Hepatocyte (in vitro differentiated cells): Measurements from ENCODE around the gene ZNF512B. TPM values are rescaled to one million over a fixed set of nuclear protein-coding genes. Genes with fewer than 3 reads are reported as not detected.

Source experiments
- DNase-seq: peaks from one replicate; pipeline ENCODE4 v3.0.0-alpha.2; 2016; ENCODE audit warnings: low spot score
- H2AFZ ChIP-seq: fragments of 200-600 bp; sonication (generic); 2 replicates; pipeline ENCODE4 v1.6.0; 2016; ENCODE audit warnings: antibody characterized with exemption, mild to moderate bottlenecking
- H3K27ac ChIP-seq: fragments of 200-600 bp; sonication (generic); 2 replicates; pipeline ENCODE4 v1.5.1; 2016; ENCODE audit warnings: mild to moderate bottlenecking
- H3K27me3 ChIP-seq: fragments of 200-600 bp; sonication (generic); 2 replicates; pipeline ENCODE4 v1.6.1; 2016
- H3K36me3 ChIP-seq: fragments of 200-600 bp; sonication (generic); replicated peaks from 2 replicates; pipeline ENCODE4 v1.5.1; 2016; ENCODE audit warnings: low read depth; ENCODE audit not compliant: insufficient read depth
- H3K4me1 ChIP-seq: fragments of 200-600 bp; sonication (generic); 2 replicates; pipeline ENCODE4 v1.5.1; 2016; ENCODE audit warnings: mild to moderate bottlenecking, moderate library complexity; ENCODE audit not compliant: insufficient read depth
- H3K4me2 ChIP-seq: fragments of 200-600 bp; sonication (generic); 2 replicates; pipeline ENCODE4 v1.6.0; 2016
- H3K4me3 ChIP-seq: fragments of 200-600 bp; sonication (generic); 2 replicates; pipeline ENCODE4 v1.5.1; 2016; ENCODE audit warnings: mild to moderate bottlenecking
- H3K79me2 ChIP-seq: fragments of 200-600 bp; sonication (generic); 2 replicates; pipeline ENCODE4 v1.6.0; 2017; ENCODE audit warnings: mild to moderate bottlenecking
- H3K9me2 ChIP-seq: fragments of 200-600 bp; sonication (generic); replicated peaks from 2 replicates; pipeline ENCODE4 v1.6.0; 2017; ENCODE audit warnings: mild to moderate bottlenecking; ENCODE audit not compliant: insufficient read depth
- H3K9me3 ChIP-seq: fragments of 200-600 bp; sonication (generic); 2 replicates; pipeline ENCODE4 v1.5.1; 2016; ENCODE audit warnings: low read depth, mild to moderate bottlenecking
- H4K20me1 ChIP-seq: fragments of 200-600 bp; sonication (generic); 2 replicates; pipeline ENCODE4 v1.6.0; 2016; ENCODE audit warnings: mild to moderate bottlenecking; ENCODE audit not compliant: insufficient read depth, poor library complexity, severe bottlenecking
- EZH2 ChIP-seq: fragments of 200-600 bp; sonication (generic); IDR thresholded peaks from 2 replicates; pipeline ENCODE4 v1.6.1; 2016; ENCODE audit warnings: antibody characterized with exemption, mild to moderate bottlenecking, borderline replicate concordance
- EZH2phosphoT487 ChIP-seq: fragments of 200-600 bp; sonication (generic); IDR thresholded peaks from one replicate; pipeline ENCODE4 v1.6.1; 2018; ENCODE audit warnings: antibody characterized with exemption, mild to moderate bottlenecking, low read depth, moderate library complexity; ENCODE audit not compliant: unreplicated experiment, severe bottlenecking
- WGBS: methylation state at CpG from one replicate; pipeline ENCODE4 v1.1.6; 2016; ENCODE audit warnings: low lambda C conversion rate; ENCODE audit errors: missing lambda C conversion rate; 5-methylcytosine and 5-hydroxymethylcytosine counted together
- polyA plus RNA-seq: library from polyadenylated mRNA; unstranded; fragments of >200 nt; fragmentation: Nextera tagmentation; extraction: Ambion mirVana; gene quantifications from 2 replicates; pipeline ENCODE4 v1.2.1, GENCODE V29; 2016
- total RNA-seq: library from RNA; depleted of rRNA; stranded (reverse); fragments of >200 nt; gene quantifications from 2 replicates; pipeline ENCODE4 v1.2.3, GENCODE V29; 2014
- TF ChIP-seq, protein P1 (sequence below): fragments of 200-600 bp; sonication (generic); IDR thresholded peaks from 2 replicates; pipeline ENCODE4 v1.5.1; 2016; ENCODE audit warnings: antibody characterized with exemption, mild to moderate bottlenecking; ENCODE audit not compliant: poor library complexity

The ZNF512B gene
- total and polyA plus RNA-seq, 2 experiments from 2014 or later, result 10.1 to 13.5 TPM

GRCh38 chr20:63964412-63964811 is 5.3 kb downstream of the ZNF512B start:
- Histone ChIP-seq H3K4me1 (peaks cover 7% of the 10 kb centered on the region), H3K9me3 (no peaks in the 10 kb centered on the region), H2AFZ (no peak overlapping the region), H3K79me2 (peaks cover 12% of the 10 kb centered on the region), H3K9me2 (no peaks in the 10 kb centered on the region), H3K4me2 (no peak overlapping the region), H3K36me3 (no peaks in the 10 kb centered on the region), H3K27me3 (no peaks in the 10 kb centered on the region), H3K4me3 (no peak overlapping the region), H4K20me1 (no peaks in the 10 kb centered on the region), H3K27ac (no peak overlapping the region)
- DNase-seq, result no peak
- TF ChIP-seq EZH2phosphoT487 (no peak), EZH2 (no peak)
- WGBS, result 98% methylated on average over 15 of the region's 16 CpGs

DNA sequence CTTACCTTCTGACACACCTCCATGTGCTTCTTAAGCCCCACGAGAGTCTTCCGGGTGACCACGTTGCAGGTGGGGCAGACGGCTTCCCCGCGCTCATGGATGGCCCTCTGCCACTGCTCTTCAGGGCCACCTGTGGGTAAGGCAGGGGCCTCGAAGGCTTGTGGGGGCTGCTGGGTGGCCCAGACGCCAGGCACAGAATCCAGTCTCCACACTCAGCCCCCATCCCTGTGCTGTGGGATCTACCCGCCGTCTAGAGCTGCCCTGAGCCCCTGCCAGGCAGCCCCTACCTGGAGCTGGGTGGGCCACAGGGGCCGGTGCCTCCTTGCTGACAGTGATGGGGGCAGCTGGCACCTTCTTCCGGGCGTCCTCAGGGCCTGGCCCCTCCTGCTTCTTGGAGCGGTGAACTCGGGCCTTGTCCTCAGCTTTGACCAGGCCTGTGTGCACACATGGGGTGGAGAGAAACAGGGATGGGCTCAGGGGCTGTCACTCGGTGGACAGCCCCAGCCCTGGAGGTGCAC is 5.9 kb downstream of the ZNF512B start:
- Histone ChIP-seq H3K36me3 (no peaks in the 10 kb centered on the region), H3K4me2 (no peak overlapping the region), H3K27me3 (no peaks in the 10 kb centered on the region), H2AFZ (no peak overlapping the region), H3K9me3 (no peaks in the 10 kb centered on the region), H3K27ac (no peak overlapping the region), H3K4me3 (no peak overlapping the region), H3K4me1 (peaks cover 5% of the 10 kb centered on the region), H3K9me2 (no peaks in the 10 kb centered on the region), H3K79me2 (peaks cover 9% of the 10 kb centered on the region), H4K20me1 (no peaks in the 10 kb centered on the region)
- no peak for DNase-seq
- 96% methylated on average over 16 of the region's 16 CpGs for WGBS
- TF ChIP-seq EZH2 (no peak), EZH2phosphoT487 (no peak)

DNA sequence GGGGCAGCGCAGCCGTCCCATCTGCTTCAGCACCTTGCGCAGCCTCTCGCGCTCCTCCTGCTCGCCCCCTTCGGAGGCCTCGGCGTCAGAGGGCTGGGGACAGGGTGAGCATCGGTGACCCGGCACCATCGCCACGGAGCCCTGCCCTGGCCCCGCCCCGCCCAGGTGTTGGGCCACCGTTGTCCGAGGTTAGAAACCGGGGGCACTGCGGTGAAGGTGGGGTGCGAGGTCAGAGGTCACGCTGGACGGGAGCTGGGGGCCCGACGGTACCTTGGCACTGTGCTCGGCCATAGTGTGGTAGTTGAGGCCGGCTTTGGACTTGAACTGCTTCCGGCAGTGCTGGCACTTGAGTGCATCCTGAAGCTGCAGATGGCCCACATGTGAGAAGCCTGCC is 6.4 kb downstream of the ZNF512B start:
- WGBS, result 94% methylated on average over 18 of the region's 27 CpGs
- Histone ChIP-seq H3K79me2 (peaks cover 4% of the 10 kb centered on the region), H4K20me1 (no peaks in the 10 kb centered on the region)

GRCh38 chr20:63962426-63963347 is 7.0 kb downstream of the ZNF512B start:
- Histone ChIP-seq H3K36me3 (no peaks in the 10 kb centered on the region), H3K4me3 (no peak overlapping the region), H2AFZ (no peak overlapping the region), H3K4me2 (no peak overlapping the region), H3K9me3 (no peaks in the 10 kb centered on the region), H3K79me2 (no peaks in the 10 kb centered on the region), H3K27ac (no peak overlapping the region), H3K4me1 (no peaks in the 10 kb centered on the region), H3K27me3 (no peaks in the 10 kb centered on the region), H4K20me1 (no peaks in the 10 kb centered on the region), H3K9me2 (no peaks in the 10 kb centered on the region)
- 97% methylated on average over 51 of the region's 61 CpGs for whole genome bisulfite sequencing
- DNase-seq, result no peak
- TF ChIP-seq, protein P1, sequence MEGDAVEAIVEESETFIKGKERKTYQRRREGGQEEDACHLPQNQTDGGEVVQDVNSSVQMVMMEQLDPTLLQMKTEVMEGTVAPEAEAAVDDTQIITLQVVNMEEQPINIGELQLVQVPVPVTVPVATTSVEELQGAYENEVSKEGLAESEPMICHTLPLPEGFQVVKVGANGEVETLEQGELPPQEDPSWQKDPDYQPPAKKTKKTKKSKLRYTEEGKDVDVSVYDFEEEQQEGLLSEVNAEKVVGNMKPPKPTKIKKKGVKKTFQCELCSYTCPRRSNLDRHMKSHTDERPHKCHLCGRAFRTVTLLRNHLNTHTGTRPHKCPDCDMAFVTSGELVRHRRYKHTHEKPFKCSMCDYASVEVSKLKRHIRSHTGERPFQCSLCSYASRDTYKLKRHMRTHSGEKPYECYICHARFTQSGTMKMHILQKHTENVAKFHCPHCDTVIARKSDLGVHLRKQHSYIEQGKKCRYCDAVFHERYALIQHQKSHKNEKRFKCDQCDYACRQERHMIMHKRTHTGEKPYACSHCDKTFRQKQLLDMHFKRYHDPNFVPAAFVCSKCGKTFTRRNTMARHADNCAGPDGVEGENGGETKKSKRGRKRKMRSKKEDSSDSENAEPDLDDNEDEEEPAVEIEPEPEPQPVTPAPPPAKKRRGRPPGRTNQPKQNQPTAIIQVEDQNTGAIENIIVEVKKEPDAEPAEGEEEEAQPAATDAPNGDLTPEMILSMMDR, result no peak
- TF ChIP-seq EZH2phosphoT487 (no peak), EZH2 (no peak)

More for the DNA sequence above, 6.4 kb downstream of the ZNF512B start:
- Histone ChIP-seq H3K27ac (no peak overlapping the region), H3K36me3 (no peaks in the 10 kb centered on the region), H3K4me3 (no peak overlapping the region), H3K4me2 (no peak overlapping the region), H3K27me3 (no peaks in the 10 kb centered on the region), H3K9me3 (no peaks in the 10 kb centered on the region), H3K9me2 (no peaks in the 10 kb centered on the region), H2AFZ (no peak overlapping the region), H3K4me1 (no peaks in the 10 kb centered on the region)
- DNase-seq, result no peak
- TF ChIP-seq, protein P1, result no peak
- no peak for TF ChIP-seq EZH2phosphoT487
- no peak for TF ChIP-seq EZH2
